K562 (cell line): ENCODE results near the gene FGGY.

Experiments
- ATF7 ChIP-seq: fragments of 450-650 bp; IDR thresholded peaks from 2 replicates; pipeline ENCODE4 v1.7.1; 2014; ENCODE audit warnings: mild to moderate bottlenecking, moderate library complexity
- EP400 ChIP-seq: fragments of 450-650 bp; IDR thresholded peaks from 2 replicates; pipeline ENCODE4 v1.6.1; 2017; ENCODE audit warnings: antibody characterized with exemption, mild to moderate bottlenecking, moderate library complexity
- KAT7 ChIP-seq: sonication (generic); formaldehyde crosslinking; IDR thresholded peaks from 2 replicates; pipeline ENCODE4 v1.8.0; 2022; ENCODE audit warnings: missing genetic modification reagents, mild to moderate bottlenecking, borderline replicate concordance

GRCh38 chr1:59261537-59261936 lies 35.4 kb upstream of the FGGY start:
- no peak for TF ChIP-seq KAT7 (CRISPR knock-in tag)
- no peak for TF ChIP-seq ATF7
- no peak for TF ChIP-seq EP400
